GM12801 (cell line): ENCODE measurements around the gene MRPL55.

Source experiments
- TF ChIP-seq, protein P1 (sequence below): IDR thresholded peaks from one replicate; pipeline ENCODE4 v1.5.1; 2011; ENCODE audit warnings: control low read depth; ENCODE audit not compliant: insufficient read length; ENCODE audit errors: extremely low read depth

MRPL55 gene

GRCh38 chr1:228073857-228074545 is 35.1 kb downstream of the MRPL55 start:
- TF ChIP-seq, protein P1, sequence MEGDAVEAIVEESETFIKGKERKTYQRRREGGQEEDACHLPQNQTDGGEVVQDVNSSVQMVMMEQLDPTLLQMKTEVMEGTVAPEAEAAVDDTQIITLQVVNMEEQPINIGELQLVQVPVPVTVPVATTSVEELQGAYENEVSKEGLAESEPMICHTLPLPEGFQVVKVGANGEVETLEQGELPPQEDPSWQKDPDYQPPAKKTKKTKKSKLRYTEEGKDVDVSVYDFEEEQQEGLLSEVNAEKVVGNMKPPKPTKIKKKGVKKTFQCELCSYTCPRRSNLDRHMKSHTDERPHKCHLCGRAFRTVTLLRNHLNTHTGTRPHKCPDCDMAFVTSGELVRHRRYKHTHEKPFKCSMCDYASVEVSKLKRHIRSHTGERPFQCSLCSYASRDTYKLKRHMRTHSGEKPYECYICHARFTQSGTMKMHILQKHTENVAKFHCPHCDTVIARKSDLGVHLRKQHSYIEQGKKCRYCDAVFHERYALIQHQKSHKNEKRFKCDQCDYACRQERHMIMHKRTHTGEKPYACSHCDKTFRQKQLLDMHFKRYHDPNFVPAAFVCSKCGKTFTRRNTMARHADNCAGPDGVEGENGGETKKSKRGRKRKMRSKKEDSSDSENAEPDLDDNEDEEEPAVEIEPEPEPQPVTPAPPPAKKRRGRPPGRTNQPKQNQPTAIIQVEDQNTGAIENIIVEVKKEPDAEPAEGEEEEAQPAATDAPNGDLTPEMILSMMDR = no peak

GRCh38 chr1:228073061-228073856 is 35.8 kb downstream of the MRPL55 start:
- TF ChIP-seq, protein P1 = no peak

DNA sequence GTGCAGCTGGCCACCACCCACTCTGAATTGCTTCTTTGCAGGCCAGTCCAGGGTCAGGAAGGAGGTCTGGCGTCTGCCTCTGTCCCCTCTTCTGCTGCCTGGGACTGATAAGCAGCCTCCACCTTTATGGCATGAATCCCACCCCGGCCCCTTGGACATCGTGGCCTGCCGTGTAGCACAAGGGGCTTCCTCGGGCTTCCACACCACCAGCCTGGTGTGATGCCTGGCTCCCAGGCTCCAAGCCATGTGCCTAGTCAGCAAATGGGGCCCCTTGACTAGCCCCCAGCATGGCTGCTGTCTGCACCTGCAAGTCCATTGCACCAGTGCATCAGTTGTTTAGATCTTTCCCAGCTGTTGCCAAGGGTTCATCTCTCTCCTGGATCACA is 36.4 kb downstream of the MRPL55 start:
- TF ChIP-seq, protein P1 = no peak

- TF ChIP-seq, protein P1 = no peak
Measured at GRCh38 chr1:228071839-228072657, 37.1 kb downstream of the MRPL55 start.

GRCh38 chr1:228070851-228071250 is 38.2 kb downstream of the MRPL55 start:
- TF ChIP-seq, protein P1 = no peak

GRCh38 chr1:228070173-228070572 is 38.9 kb downstream of the MRPL55 start:
- TF ChIP-seq, protein P1 = no peak

DNA sequence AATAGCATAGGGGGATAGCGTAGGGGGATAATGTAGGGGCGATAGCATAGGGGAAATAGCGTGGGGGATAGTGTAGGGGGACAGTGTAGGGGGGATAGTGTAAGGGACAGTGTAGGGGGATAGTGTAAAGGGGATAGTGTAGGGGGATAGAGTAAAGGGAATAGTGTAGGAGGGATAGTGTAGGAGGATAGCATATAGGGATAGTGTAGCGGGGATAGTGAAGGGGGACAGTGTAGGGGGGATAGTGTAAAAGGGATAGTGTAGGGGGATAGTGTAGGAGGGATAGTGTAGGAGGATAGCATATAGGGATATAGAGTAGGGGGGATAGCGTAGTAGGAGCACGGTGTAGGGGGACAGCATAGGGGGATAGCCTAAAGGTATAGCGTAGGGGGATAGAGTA is 40.7 kb downstream of the MRPL55 start:
- TF ChIP-seq, protein P1 = no peak
